HepG2 (cell line): Measurements from ENCODE around the gene DYNLL2. TPM values are rescaled to one million over a fixed set of nuclear protein-coding genes. Genes with fewer than 3 reads are reported as not detected.

ENCODE experiments used
- ARNT ChIP-seq: fragments of 450-650 bp; IDR thresholded peaks from 2 replicates; pipeline ENCODE4 v1.6.1; 2017
- ATF7 ChIP-seq, 2 experiments: fragments of 450-650 bp in 1 of 2; sonication (generic) in 1 of 2; formaldehyde crosslinking in 1 of 2; IDR thresholded peaks; 2 replicates each; pipeline versions ENCODE4 v1.4.0 to v1.6.1; 2016 to 2020; ENCODE audit warnings: antibody characterized with exemption in 1 of 2, mild to moderate bottlenecking in 1 of 2, missing genetic modification reagents in 1 of 2
- ATM ChIP-seq: fragments of 450-650 bp; IDR thresholded peaks from 2 replicates; pipeline ENCODE4 v1.7.1; 2017; ENCODE audit warnings: mild to moderate bottlenecking, borderline replicate concordance
- CREB1 ChIP-seq, 2 experiments: fragments of 450-650 bp in 1 of 2; IDR thresholded peaks; 2 replicates each; pipeline ENCODE4 v1.6.1; 2016 to 2017; ENCODE audit warnings: control low read depth in 1 of 2, mild to moderate bottlenecking in 1 of 2, missing compliant biosample characterization in 1 of 2, missing genetic modification characterization in 1 of 2
- FOXK2 ChIP-seq: fragments of 450-650 bp; IDR thresholded peaks from 2 replicates; pipeline ENCODE4 v1.6.1; 2016
- FOXP1 ChIP-seq, 2 experiments: fragments of 450-650 bp in 1 of 2; IDR thresholded peaks; 2 replicates each; pipeline ENCODE4 v1.6.1; 2017 to 2018; ENCODE audit warnings: antibody characterized with exemption in 1 of 2
- GATA4 ChIP-seq: sonication (generic); IDR thresholded peaks from 2 replicates; pipeline ENCODE4 v1.6.1; 2016; ENCODE audit warnings: antibody characterized with exemption, low read depth, borderline replicate concordance
- LBX2 ChIP-seq: sonication (generic); formaldehyde crosslinking; IDR thresholded peaks from 2 replicates; pipeline ENCODE4 v1.5.0; 2020; ENCODE audit warnings: missing genetic modification reagents, mild to moderate bottlenecking, borderline replicate concordance
- NFRKB ChIP-seq: fragments of 450-650 bp; IDR thresholded peaks from 2 replicates; pipeline ENCODE4 v1.6.1; 2017
- PHB2 ChIP-seq: fragments of 450-650 bp; IDR thresholded peaks from 2 replicates; pipeline ENCODE4 v1.6.1; 2018; ENCODE audit not compliant: partially characterized antibody
- PLRG1 ChIP-seq: fragments of 450-650 bp; conservative IDR thresholded peaks from 2 replicates; pipeline ENCODE4 v1.6.1; 2016
- PRDM4 ChIP-seq: sonication (generic); formaldehyde crosslinking; IDR thresholded peaks from 2 replicates; pipeline ENCODE4 v1.9.0; 2021; ENCODE audit warnings: missing genetic modification reagents, borderline replicate concordance
- RELA ChIP-seq: sonication (generic); formaldehyde crosslinking; IDR thresholded peaks from 2 replicates; pipeline ENCODE4 v1.4.0; 2020; ENCODE audit warnings: missing genetic modification reagents
- RNF2 ChIP-seq: fragments of 450-650 bp; conservative IDR thresholded peaks from 2 replicates; pipeline ENCODE4 v1.6.1; 2016; ENCODE audit warnings: low read depth
- SMAD1 ChIP-seq: sonication (generic); formaldehyde crosslinking; IDR thresholded peaks from 2 replicates; pipeline ENCODE4 v1.4.0; 2020; ENCODE audit warnings: missing genetic modification reagents, low read depth, mild to moderate bottlenecking, borderline replicate concordance
- SOX6 ChIP-seq, 2 experiments: fragments of 450-650 bp in 1 of 2; sonication (generic) in 1 of 2; formaldehyde crosslinking in 1 of 2; IDR thresholded peaks; 2 replicates each; pipeline versions ENCODE4 v1.4.0 to v1.6.1; 2017 to 2020; ENCODE audit warnings: antibody characterized with exemption in 1 of 2, mild to moderate bottlenecking in 1 of 2, missing genetic modification reagents in 1 of 2
- SUZ12 ChIP-seq: fragments of 150-350 bp; IDR thresholded peaks from 2 replicates; pipeline ENCODE4 v1.6.1; 2014; ENCODE audit warnings: low read depth, low read length
- TBX3 ChIP-seq: fragments of 450-650 bp; IDR thresholded peaks from 2 replicates; pipeline ENCODE4 v1.6.1; 2017; ENCODE audit warnings: antibody characterized with exemption, mild to moderate bottlenecking, inconsistent platforms, borderline replicate concordance
- THAP9 ChIP-seq: sonication (generic); formaldehyde crosslinking; IDR thresholded peaks from 2 replicates; pipeline ENCODE4; 2020; ENCODE audit warnings: missing genetic modification reagents, mild to moderate bottlenecking, borderline replicate concordance
- TRIM22 ChIP-seq: fragments of 450-650 bp; IDR thresholded peaks from 2 replicates; pipeline ENCODE4 v1.6.1; 2017
- ZNF10 ChIP-seq: sonication (generic); formaldehyde crosslinking; IDR thresholded peaks from 2 replicates; pipeline ENCODE4 v1.4.0; 2020; ENCODE audit warnings: mild to moderate bottlenecking, low read depth, missing genetic modification reagents, borderline replicate concordance
- ZNF207 ChIP-seq: fragments of 450-650 bp; IDR thresholded peaks from 2 replicates; pipeline ENCODE4 v1.6.1; 2016; ENCODE audit warnings: antibody characterized with exemption, borderline replicate concordance
- ZNF282 ChIP-seq: fragments of 450-650 bp; IDR thresholded peaks from 2 replicates; pipeline ENCODE4 v1.6.1; 2018; ENCODE audit not compliant: partially characterized antibody
- ZNF292 ChIP-seq: sonication (generic); formaldehyde crosslinking; IDR thresholded peaks from 2 replicates; pipeline ENCODE4 v1.8.1; 2022; ENCODE audit warnings: mild to moderate bottlenecking, low read depth, missing genetic modification reagents, borderline replicate concordance
- ZNF510 ChIP-seq: sonication (generic); formaldehyde crosslinking; IDR thresholded peaks from 2 replicates; pipeline ENCODE4 v1.4.0; 2020; ENCODE audit warnings: low read depth, mild to moderate bottlenecking, missing genetic modification reagents
- polyA plus RNA-seq, 8 experiments: library from polyadenylated mRNA; depleted of rRNA in 3 of 8; stranded (reverse) in 7 of 8; unstranded in 1 of 8; fragments of >200 nt; fragmentation: Illumina TruSeq in 4 of 8; extraction: Trizol in 4 of 8; gene quantifications; 2 replicates each; pipeline versions ENCODE4 v1.2.1 to v1.2.3, GENCODE V29; 2011 to 2016; ENCODE audit warnings: low read depth in 4 of 8, missing spikeins in 1 of 8, mixed read lengths in 1 of 8; ENCODE audit not compliant: insufficient read depth in 1 of 8
- total RNA-seq, 5 experiments: library from RNA; depleted of rRNA; stranded (reverse); fragments of >200 nt; fragmentation: Illumina TruSeq; extraction: Trizol; gene quantifications; 2 replicates each; pipeline ENCODE4 v1.2.3, GENCODE V29; 2016; ENCODE audit warnings: low read depth in 1 of 5

The DYNLL2 gene
- total and polyA plus RNA-seq, 2 of the 13 experiments (the other 11 are each of a cell fraction or from before 2014, with no cell fraction given) = 9.5 to 29.0 TPM

GRCh38 chr17:58117382-58117781 is 34.2 kb downstream of the DYNLL2 start (continued):
- TF ChIP-seq GATA4 (no peak), ATF7 (IDR thresholded peaks at IDR 0.05) (peak; percentile 52; the same call in 1 of the 2 replicates), ATF7 (CRISPR knock-in tag; IDR thresholded peaks at IDR 0.05) (no peak), ZNF510 (CRISPR knock-in tag) (no peak), ZNF207 (0 out of 2 replicates have a peak, but pooled peaks have one; percentile 57), TBX3 (0 out of 2 replicates have a peak, but pooled peaks have one; percentile 9), RNF2 (no peak), FOXP1 (IDR thresholded peaks at IDR 0.05) (peak; percentile 54), FOXP1 (CRISPR knock-in tag; IDR thresholded peaks at IDR 0.05) (no peak), ZNF282 (peak; percentile 92), RELA (no peak), THAP9 (CRISPR knock-in tag) (no peak), PLRG1 (peak; percentile 90; the same call in 1 of the 2 replicates), FOXK2 (0 out of 2 replicates have a peak, but pooled peaks have one; percentile 33), TRIM22 (0 out of 2 replicates have a peak, but pooled peaks have one; percentile 83), PRDM4 (CRISPR knock-in tag) (no peak), ATM (peak; percentile 61; the same call in 1 of the 2 replicates), LBX2 (CRISPR knock-in tag) (no peak), SMAD1 (CRISPR knock-in tag) (no peak), ZNF292 (CRISPR knock-in tag) (no peak), ARNT (peak; percentile 79; the same call in 1 of the 2 replicates), NFRKB (peak; percentile 38; the same call in 1 of the 2 replicates), ZNF10 (CRISPR knock-in tag) (no peak), PHB2 (peak; percentile 96), SOX6 (IDR thresholded peaks at IDR 0.05) (0 out of 2 replicates have a peak, but pooled peaks have one; percentile 66), SOX6 (CRISPR knock-in tag; IDR thresholded peaks at IDR 0.05) (no peak), SUZ12 (no peak), CREB1 (IDR thresholded peaks at IDR 0.05) (peak; percentile 99), CREB1 (CRISPR knock-in tag; IDR thresholded peaks at IDR 0.05) (no peak)
